ENCODE measurements around the gene ANK3. TPM values are rescaled to one million over a fixed set of nuclear protein-coding genes. Genes with fewer than 3 reads are reported as not detected.
A peak's percentile ranks its signal among the peaks of the same experiment; 100 is the strongest.

Gene ANK3
- total and polyA plus RNA-seq, 7 donors = 11.6 to 170 (median 94.2) TPM

DNA sequence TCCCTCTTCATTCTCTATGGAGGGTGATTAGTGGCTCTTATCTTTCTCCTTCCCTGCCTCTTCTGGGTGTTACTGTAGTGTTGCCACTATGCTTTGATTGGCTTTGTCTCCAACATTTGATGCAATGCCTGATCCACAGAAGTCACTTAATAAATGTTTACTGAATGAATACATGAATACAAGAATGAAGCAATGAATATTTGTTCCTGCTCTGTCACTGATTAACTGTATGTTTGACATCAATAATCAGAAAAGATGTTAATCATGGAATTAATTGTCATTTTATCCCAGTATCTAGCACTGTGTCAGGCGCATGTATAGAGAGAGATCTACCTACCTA lies 4.3 kb downstream of the ANK3 start:
- WGBS, 3 donors = 96 to 100% (median 100%) methylated on average over 1 of the region's 1 CpG
- TF ChIP-seq, protein P1, sequence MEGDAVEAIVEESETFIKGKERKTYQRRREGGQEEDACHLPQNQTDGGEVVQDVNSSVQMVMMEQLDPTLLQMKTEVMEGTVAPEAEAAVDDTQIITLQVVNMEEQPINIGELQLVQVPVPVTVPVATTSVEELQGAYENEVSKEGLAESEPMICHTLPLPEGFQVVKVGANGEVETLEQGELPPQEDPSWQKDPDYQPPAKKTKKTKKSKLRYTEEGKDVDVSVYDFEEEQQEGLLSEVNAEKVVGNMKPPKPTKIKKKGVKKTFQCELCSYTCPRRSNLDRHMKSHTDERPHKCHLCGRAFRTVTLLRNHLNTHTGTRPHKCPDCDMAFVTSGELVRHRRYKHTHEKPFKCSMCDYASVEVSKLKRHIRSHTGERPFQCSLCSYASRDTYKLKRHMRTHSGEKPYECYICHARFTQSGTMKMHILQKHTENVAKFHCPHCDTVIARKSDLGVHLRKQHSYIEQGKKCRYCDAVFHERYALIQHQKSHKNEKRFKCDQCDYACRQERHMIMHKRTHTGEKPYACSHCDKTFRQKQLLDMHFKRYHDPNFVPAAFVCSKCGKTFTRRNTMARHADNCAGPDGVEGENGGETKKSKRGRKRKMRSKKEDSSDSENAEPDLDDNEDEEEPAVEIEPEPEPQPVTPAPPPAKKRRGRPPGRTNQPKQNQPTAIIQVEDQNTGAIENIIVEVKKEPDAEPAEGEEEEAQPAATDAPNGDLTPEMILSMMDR (IDR thresholded peaks at IDR 0.05) = no peak
- no peak overlapping the region for H3K4me3 ChIP-seq
- no peaks in the 10 kb centered on the region for H3K36me3 ChIP-seq (ENCODE audit: insufficient read depth in 1 of 2, low read depth in 1 of 2)
- H3K27ac ChIP-seq = no peak overlapping the region
- no peak for ATAC-seq
- intact Hi-C loops (cut with DNase I) = no loop called here
- no peaks in the 10 kb centered on the region for H3K9me3 ChIP-seq
- peaks cover 14% of the 10 kb centered on the region for H3K4me1 ChIP-seq
- H3K27me3 ChIP-seq (ENCODE audit: insufficient read depth in 3 of 3, low read length in 2 of 3) = no peaks in the 10 kb centered on the region
- DNase-seq = no peak

DNA sequence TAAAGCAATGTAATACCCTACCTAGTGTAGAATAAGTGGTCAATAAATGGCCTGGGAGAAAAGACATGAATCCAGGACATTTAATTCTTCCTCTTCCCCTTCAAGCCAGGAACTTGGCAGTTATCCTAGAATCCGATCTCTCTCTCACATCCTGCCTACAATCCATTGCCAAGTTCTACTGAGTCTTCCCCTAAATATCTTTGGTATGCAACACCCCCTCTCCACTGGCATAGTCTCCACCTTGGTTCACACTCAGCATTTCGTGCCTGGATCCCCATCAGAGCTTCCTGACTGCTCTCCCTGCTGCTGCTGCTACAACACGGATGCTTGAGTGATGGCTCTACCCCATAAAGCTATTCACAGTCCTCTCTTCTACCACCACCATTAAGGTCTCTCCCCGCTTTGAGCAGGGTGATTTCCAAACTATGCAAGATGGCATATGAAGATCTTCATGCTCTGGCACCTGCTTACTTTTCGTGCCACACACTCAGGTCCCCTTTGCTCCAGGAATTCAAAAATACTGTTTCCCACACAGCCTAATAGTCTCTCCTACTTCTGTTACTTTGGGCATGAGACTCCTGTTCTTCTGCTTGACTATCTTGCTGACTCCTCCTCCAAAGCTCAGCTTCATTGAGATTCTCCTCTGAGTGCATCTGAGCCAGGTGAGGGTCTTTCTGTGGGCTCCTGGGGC lies 4.8 kb downstream of the ANK3 start:
- ATAC-seq = peak; percentile 82 to 88 (median 86)
- no peak for DNase-seq
- Histone ChIP-seq H3K27me3 (ENCODE audit: insufficient read depth in 3 of 3, low read length in 2 of 3) (no peaks in the 10 kb centered on the region), H3K27ac (no peak overlapping the region), H3K9me3 (no peaks in the 10 kb centered on the region), H3K4me1 (peaks cover 14% of the 10 kb centered on the region), H3K4me3 (no peak overlapping the region), H3K36me3 (ENCODE audit: insufficient read depth in 1 of 2, low read depth in 1 of 2) (no peaks in the 10 kb centered on the region)
- TF ChIP-seq, protein P1 (IDR thresholded peaks at IDR 0.05) = no peak
- intact Hi-C loops (cut with DNase I) = no loop called here
- WGBS, 3 donors = 15 to 33% (median 22%) methylated on average over 5 of the region's 5 CpGs

DNA sequence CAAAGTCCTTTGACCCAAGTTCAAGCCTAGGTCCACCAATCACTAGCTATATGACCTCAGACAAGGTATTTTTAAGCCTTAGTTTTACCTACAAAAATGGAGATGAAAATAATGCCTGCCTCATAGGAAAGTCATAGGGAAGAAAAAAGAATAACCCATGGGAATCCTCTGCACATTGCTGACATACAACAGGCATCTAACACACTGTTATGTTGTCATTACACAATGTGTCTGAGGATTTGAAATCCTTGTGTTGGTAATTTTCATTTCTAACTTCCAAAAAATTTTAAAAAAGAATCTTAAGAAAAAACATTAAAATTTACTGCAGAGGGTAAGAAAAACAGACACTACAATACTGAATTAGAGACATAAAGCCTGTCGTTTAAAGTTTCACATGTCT lies 5.7 kb downstream of the ANK3 start:
- Histone ChIP-seq H3K27me3 (ENCODE audit: insufficient read depth in 3 of 3, low read length in 2 of 3) (no peaks in the 10 kb centered on the region), H3K4me3 (no peak overlapping the region), H3K27ac (no peak overlapping the region), H3K36me3 (ENCODE audit: insufficient read depth in 1 of 2, low read depth in 1 of 2) (no peaks in the 10 kb centered on the region), H3K4me1 (peaks cover 14% of the 10 kb centered on the region), H3K9me3 (no peaks in the 10 kb centered on the region)
- 50 to 78% (median 67%) methylated on average over 1 of the region's 1 CpG for WGBS, 3 donors
- DNase-seq (no peak), ATAC-seq (no peak)
- TF ChIP-seq, protein P1 (IDR thresholded peaks at IDR 0.05) = no peak
- intact Hi-C loops (cut with DNase I) = no loop called here

DNA sequence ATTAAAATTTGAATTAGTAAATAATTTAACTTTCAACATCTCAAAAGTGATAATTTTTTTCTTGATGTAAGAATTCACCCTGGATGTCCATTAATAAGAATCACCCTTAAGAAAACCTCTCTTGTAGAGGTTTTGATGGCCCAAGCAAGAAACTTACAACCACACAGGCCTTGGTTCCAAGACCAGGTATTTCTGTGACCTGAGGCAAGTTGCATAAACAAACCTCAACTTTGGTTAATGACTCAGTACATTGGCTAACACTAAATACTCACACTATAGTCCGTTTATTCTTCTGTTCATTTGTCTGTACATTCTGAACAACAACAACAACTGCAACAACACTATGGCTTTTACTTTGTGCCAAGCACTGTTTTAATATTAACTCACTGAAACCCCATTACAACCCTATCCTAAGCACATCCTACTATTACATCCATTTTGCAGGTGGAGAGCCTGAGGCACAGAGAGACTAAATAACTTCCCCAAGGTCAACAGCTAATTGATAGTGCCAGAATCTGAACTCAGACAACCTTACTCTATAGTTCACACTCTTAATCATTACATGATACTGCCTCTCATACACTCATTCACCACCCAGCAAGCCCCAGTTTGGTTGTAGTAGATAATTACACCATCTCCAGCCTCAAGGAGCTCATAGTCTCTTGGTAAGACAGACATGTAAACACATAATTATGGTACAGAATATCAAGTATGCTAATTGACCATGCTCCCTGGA lies 6.6 kb downstream of the ANK3 start:
- Histone ChIP-seq H3K9me3 (no peaks in the 10 kb centered on the region), H3K36me3 (ENCODE audit: insufficient read depth in 1 of 2, low read depth in 1 of 2) (no peaks in the 10 kb centered on the region), H3K27ac (no peak overlapping the region), H3K4me3 (no peak overlapping the region), H3K27me3 (ENCODE audit: insufficient read depth in 3 of 3, low read length in 2 of 3) (no peaks in the 10 kb centered on the region), H3K4me1 (peaks cover 14% of the 10 kb centered on the region)
- TF ChIP-seq, protein P1 (IDR thresholded peaks at IDR 0.05) = no peak
- 84 to 93% (median 85%) methylated on average over 1 of the region's 1 CpG for WGBS, 3 donors
- peak in 1 of 4 donors; percentile 39 for ATAC-seq
- no peak for DNase-seq
- intact Hi-C loops (cut with DNase I) = no loop called here

All from psoas muscle (tissue), 8 donors.